PC-3 (cell line): ENCODE measurements around the gene CA9. TPM values are rescaled to one million over a fixed set of nuclear protein-coding genes. Genes with fewer than 3 reads are reported as not detected.

Experiments used
- ATAC-seq: fragments of 200-7000 bp; cut with Tn5 transposase; 2 replicates; pipeline ENCODE4 v1.9.1; 2020; ENCODE audit warnings: mild to moderate bottlenecking, moderate library complexity
- BruUV-seq: library from RNA; stranded (reverse); fragments of 400-500 nt; replicated peaks from 2 replicates; lab custom pipeline; 2021; lab: Mats Ljungman, UMichigan
- CTCF ChIA-PET: fragments of 300-600 bp; sonication (Branson Sonifier 250); formaldehyde crosslinking; loops from one replicate; lab custom pipeline; 2022; ENCODE audit warnings: antibody characterized with exemption; lab: Charles Lee
- POLR2A ChIA-PET: fragments of 300-600 bp; sonication (Branson Sonifier 250); formaldehyde crosslinking; loops from one replicate; lab custom pipeline; 2022; ENCODE audit warnings: antibody characterized with exemption; ENCODE audit not compliant: unreplicated experiment; lab: Charles Lee
- DNase-seq: peaks from one replicate; pipeline ENCODE4 v3.0.0-alpha.2; 2015
- H2AFZ ChIP-seq: fragments of 300-600 bp; sonication (generic); 2 replicates; pipeline ENCODE4 v1.6.0; 2016; ENCODE audit warnings: antibody characterized with exemption, low read length
- H3F3A ChIP-seq: fragments of 300-600 bp; sonication (generic); one replicate; pipeline ENCODE4 v1.6.0; 2017; ENCODE audit warnings: antibody characterized with exemption, low read length, control low read depth, mild to moderate bottlenecking; ENCODE audit not compliant: unreplicated experiment
- H3K27ac ChIP-seq: fragments of 300-600 bp; sonication (generic); 2 replicates; pipeline ENCODE4 v1.5.1; 2016; ENCODE audit warnings: mild to moderate bottlenecking, low read length
- H3K27me3 ChIP-seq: fragments of 300-600 bp; sonication (generic); 2 replicates; pipeline ENCODE4 v1.6.1; 2016; ENCODE audit warnings: low read length, mixed read lengths
- H3K36me3 ChIP-seq: fragments of 300-600 bp; sonication (generic); 2 replicates; pipeline ENCODE4 v1.6.1; 2016; ENCODE audit warnings: low read depth, mixed run types, low read length, mixed read lengths
- H3K4me1 ChIP-seq: fragments of 300-600 bp; sonication (generic); 2 replicates; pipeline ENCODE4 v1.5.1; 2016; ENCODE audit warnings: low read length; ENCODE audit not compliant: insufficient read depth
- H3K4me2 ChIP-seq: fragments of 300-600 bp; sonication (generic); 2 replicates; pipeline ENCODE4 v1.6.0; 2016; ENCODE audit warnings: low read length
- H3K4me3 ChIP-seq: fragments of 300-600 bp; sonication (generic); 2 replicates; pipeline ENCODE4 v1.5.1; 2016; ENCODE audit warnings: mild to moderate bottlenecking, low read length, mixed read lengths
- H3K79me2 ChIP-seq: fragments of 300-600 bp; sonication (generic); 2 replicates; pipeline ENCODE4 v1.6.1; 2017; ENCODE audit warnings: low read length, mixed read lengths
- H3K9ac ChIP-seq: fragments of 300-600 bp; sonication (generic); 2 replicates; pipeline ENCODE4 v1.6.0; 2016; ENCODE audit warnings: mild to moderate bottlenecking, low read length
- H3K9me2 ChIP-seq: fragments of 300-600 bp; sonication (generic); replicated peaks from 2 replicates; pipeline ENCODE4 v1.6.1; 2016; ENCODE audit warnings: mixed run types, low read length, mixed read lengths
- H3K9me3 ChIP-seq: fragments of 300-600 bp; sonication (generic); 2 replicates; pipeline ENCODE4 v1.6.1; 2016; ENCODE audit warnings: low read length, mixed read lengths
- H4K20me1 ChIP-seq: fragments of 300-600 bp; sonication (generic); 2 replicates; pipeline ENCODE4 v1.6.1; 2016; ENCODE audit warnings: low read length, mixed read lengths
- CTCF ChIP-seq: fragments of 300-600 bp; sonication (generic); conservative IDR thresholded peaks from 2 replicates; pipeline ENCODE4 v1.5.1; 2017; ENCODE audit warnings: antibody characterized with exemption, low read depth, mild to moderate bottlenecking, low read length
- EZH2 ChIP-seq: fragments of 300-600 bp; sonication (generic); IDR thresholded peaks from one replicate; pipeline ENCODE4 v1.6.1; 2017; ENCODE audit warnings: antibody characterized with exemption, mild to moderate bottlenecking, low read length; ENCODE audit not compliant: unreplicated experiment
- EZH2phosphoT487 ChIP-seq: fragments of 300-600 bp; sonication (generic); IDR thresholded peaks from 2 replicates; pipeline ENCODE4 v1.6.1; 2018; ENCODE audit warnings: mild to moderate bottlenecking, antibody characterized with exemption, low read length, borderline replicate concordance
- intact Hi-C: fragments of 100-400 bp; cut with micrococcal nuclease; formaldehyde crosslinking; loops from 2 replicates; pipeline ENCODE4 v1.9.0; 2023
- total RNA-seq: library from RNA; depleted of rRNA; stranded (reverse); fragments of >200 nt; gene quantifications from 2 replicates; pipeline ENCODE4 v1.2.3, GENCODE V29; 2014

Gene CA9
- total RNA-seq, 1 experiment from 2014 or later: 7.7 TPM

- no peaks in the 10 kb centered on the region for H4K20me1 ChIP-seq
- no peak overlapping the region for H2AFZ ChIP-seq
- H3K4me2 ChIP-seq: no peak overlapping the region
- ChIA-PET CTCF (no interaction called here), POLR2A (no interaction called here)
- intact Hi-C loops: no loop called here
- H3K4me3 ChIP-seq: no peak overlapping the region
- no peaks in the 10 kb centered on the region for H3F3A ChIP-seq
- no peaks in the 10 kb centered on the region for H3K4me1 ChIP-seq
- no peaks in the 10 kb centered on the region for H3K27me3 ChIP-seq
- 0 out of 2 replicates have a peak, but pooled peaks have one; percentile 22 for ATAC-seq
- no peaks in the 10 kb centered on the region for H3K79me2 ChIP-seq
- BruUV-seq: no TSS peak
- peaks cover 49% of the 10 kb centered on the region for H3K36me3 ChIP-seq
- no peak for TF ChIP-seq CTCF
- DNase-seq: peak; percentile 49
- H3K9ac ChIP-seq: no peak overlapping the region
- H3K27ac ChIP-seq: no peak overlapping the region
- no peaks in the 10 kb centered on the region for H3K9me2 ChIP-seq
- H3K9me3 ChIP-seq: no peaks in the 10 kb centered on the region
Measured at GRCh38 chr9:35711501-35712428, 38.0 kb downstream of the CA9 start.

- Histone ChIP-seq H3K27ac (no peak overlapping the region), H3K4me3 (no peak overlapping the region), H3K79me2 (no peaks in the 10 kb centered on the region), H3F3A (no peaks in the 10 kb centered on the region), H3K36me3 (peaks cover 51% of the 10 kb centered on the region), H3K9me3 (no peaks in the 10 kb centered on the region), H3K4me1 (no peaks in the 10 kb centered on the region), H4K20me1 (no peaks in the 10 kb centered on the region), H2AFZ (no peak overlapping the region), H3K27me3 (no peaks in the 10 kb centered on the region), H3K4me2 (no peak overlapping the region), H3K9me2 (no peaks in the 10 kb centered on the region), H3K9ac (no peak overlapping the region)
- ChIA-PET CTCF (interaction anchor here (0.7 kb wide), 1 partner anchor 48 kb away, joined by 9 read pairs; no protein-coding TSS in a partner anchor), POLR2A (no interaction called here)
- no TSS peak for BruUV-seq
- ATAC-seq (no peak), DNase-seq (no peak)
- intact Hi-C loops: no loop called here
- TF ChIP-seq EZH2phosphoT487 (no peak), EZH2 (no peak), CTCF (no peak)
Measured at GRCh38 chr9:35712762-35713400, 39.2 kb downstream of the CA9 start.

GRCh38 chr9:35713578-35713977 lies 39.9 kb downstream of the CA9 start:
- Histone ChIP-seq H3K36me3 (peaks cover 44% of the 10 kb centered on the region), H3K9me3 (no peaks in the 10 kb centered on the region), H2AFZ (no peak overlapping the region), H3K9me2 (no peaks in the 10 kb centered on the region), H3K4me1 (no peaks in the 10 kb centered on the region), H3K9ac (no peak overlapping the region), H3F3A (no peaks in the 10 kb centered on the region), H3K79me2 (no peaks in the 10 kb centered on the region), H4K20me1 (no peaks in the 10 kb centered on the region), H3K27ac (no peak overlapping the region), H3K4me2 (no peak overlapping the region), H3K4me3 (no peak overlapping the region), H3K27me3 (no peaks in the 10 kb centered on the region)
- DNase-seq (no peak), ATAC-seq (no peak)
- ChIA-PET CTCF (no interaction called here), POLR2A (no interaction called here)
- intact Hi-C loops: no loop called here
- no peak for TF ChIP-seq EZH2phosphoT487
- TF ChIP-seq EZH2: no peak
- TF ChIP-seq CTCF: no peak
- no TSS peak for BruUV-seq
